ENCODE measurements around the gene TBC1D22A. TPM values are rescaled to one million over a fixed set of nuclear protein-coding genes. Genes with fewer than 3 reads are reported as not detected.

Gene TBC1D22A
- total and polyA plus RNA-seq, 2 donors (not counting 3 experiments of a cell fraction or from before 2014, with no cell fraction given), result 26.1 to 32.4 TPM

GRCh38 chr22:47105085-47105484 lies 342.6 kb downstream of the TBC1D22A start:
- no peaks in the 10 kb centered on the region for H4K20me1 ChIP-seq (replicated peaks; ENCODE audit: control insufficient read depth, extremely low read depth, insufficient read depth, low read length)
- ChIA-PET POLR2A (no interaction called here), CTCF (no interaction called here)
- dilution Hi-C loops (cut with MboI; ENCODE audit: extremely low pct_ligation_motif_present, low sequenced_read_pairs) (no loop called here), intact Hi-C loops (cut with micrococcal nuclease) (no loop called here)
- BruUV-seq (replicated peaks), result no TSS peak
- H3K9me3 ChIP-seq (replicated peaks; ENCODE audit: control insufficient read depth, insufficient read depth, low read length), result no peaks in the 10 kb centered on the region
- TF ChIP-seq POLR2A (IDR thresholded peaks at IDR 0.05; ENCODE audit: low read depth, low read length), result no peak
- no peak for TF ChIP-seq EZH2 (IDR thresholded peaks at IDR 0.05; ENCODE audit: borderline replicate concordance, low read depth, low read length, severe bottlenecking)
- no peak for TF ChIP-seq CTCF (IDR thresholded peaks at IDR 0.05; ENCODE audit: extremely low read depth in 1 of 2, insufficient read depth in 1 of 2, low read depth in 1 of 2, low read length in 2 of 2)
- no peak for TF ChIP-seq JUN (IDR thresholded peaks at IDR 0.05; ENCODE audit: borderline replicate concordance, insufficient read depth, insufficient read length, low read depth)
- no peak for TF ChIP-seq POLR2AphosphoS5 (IDR thresholded peaks at IDR 0.05; ENCODE audit: insufficient read depth, low read depth, low read length)
- no peak for FAIRE-seq
- no peaks in the 10 kb centered on the region for H3K9me1 ChIP-seq (replicated peaks; ENCODE audit: control insufficient read depth, extremely low read depth, insufficient read depth, low read length)
- H3K27ac ChIP-seq (ENCODE audit: insufficient read depth, low read depth, low read length), result no peak overlapping the region
- peaks cover 8% of the 10 kb centered on the region for H3K4me1 ChIP-seq (ENCODE audit: control insufficient read depth, extremely low read depth, insufficient read depth, low read length)
- H3K79me2 ChIP-seq (ENCODE audit: control insufficient read depth, insufficient read depth, low read length), result no peaks in the 10 kb centered on the region
- no peaks in the 10 kb centered on the region for H3K36me3 ChIP-seq (ENCODE audit: control insufficient read depth in 2 of 2, extremely low read depth in 1 of 2, insufficient read depth in 2 of 2, low read length in 2 of 2)
- no peaks in the 10 kb centered on the region for H3K27me3 ChIP-seq (ENCODE audit: control insufficient read depth in 2 of 2, insufficient read depth in 2 of 2, low read length in 2 of 2)
- no peak overlapping the region for H3K9ac ChIP-seq (replicated peaks; ENCODE audit: extremely low read depth, insufficient read depth, low read length)
- H2AFZ ChIP-seq (ENCODE audit: low read depth, low read length), result no peak overlapping the region
- H3K4me2 ChIP-seq (ENCODE audit: insufficient read depth, low read length), result no peak overlapping the region
- DNase-seq (ENCODE audit: low read depth, low spot score), result no peak
- H3K4me3 ChIP-seq (replicated peaks in 1 of 3; ENCODE audit: insufficient read depth in 1 of 3, low read depth in 1 of 3, low read length in 3 of 3), result no peak overlapping the region

GRCh38 chr22:47106806-47107205 lies 344.4 kb downstream of the TBC1D22A start:
- H2AFZ ChIP-seq (ENCODE audit: low read depth, low read length), result no peak overlapping the region
- CTCF ChIA-PET, result interaction anchor here (0.9 to 1.5 kb wide), 6 partner anchors 9 to 261 kb away, joined by 3 to 5 read pairs (median 4); no protein-coding TSS in a partner anchor
- BruUV-seq (replicated peaks), result no TSS peak
- peaks cover 0 to 3% of the 10 kb centered on the region in 2 experiments for H3K36me3 ChIP-seq (ENCODE audit: control insufficient read depth in 2 of 2, extremely low read depth in 1 of 2, insufficient read depth in 2 of 2, low read length in 2 of 2)
- no peaks in the 10 kb centered on the region for H3K27me3 ChIP-seq (ENCODE audit: control insufficient read depth in 2 of 2, insufficient read depth in 2 of 2, low read length in 2 of 2)
- no peak overlapping the region for H3K4me3 ChIP-seq (replicated peaks in 1 of 3; ENCODE audit: insufficient read depth in 1 of 3, low read depth in 1 of 3, low read length in 3 of 3)
- dilution Hi-C loops (cut with MboI; ENCODE audit: extremely low pct_ligation_motif_present, low sequenced_read_pairs) (no loop called here), intact Hi-C loops (cut with micrococcal nuclease) (no loop called here)
- no peaks in the 10 kb centered on the region for H3K9me3 ChIP-seq (replicated peaks; ENCODE audit: control insufficient read depth, insufficient read depth, low read length)
- H3K4me1 ChIP-seq (ENCODE audit: control insufficient read depth, extremely low read depth, insufficient read depth, low read length), result peaks cover 8% of the 10 kb centered on the region
- H3K9ac ChIP-seq (replicated peaks; ENCODE audit: extremely low read depth, insufficient read depth, low read length), result no peak overlapping the region
- TF ChIP-seq MYC (IDR thresholded peaks at IDR 0.05; ENCODE audit: low read depth, low read length) (no peak), JUN (IDR thresholded peaks at IDR 0.05; ENCODE audit: borderline replicate concordance, insufficient read depth, insufficient read length, low read depth) (no peak), POLR2A (IDR thresholded peaks at IDR 0.05; ENCODE audit: low read depth, low read length) (no peak), GATA2 (IDR thresholded peaks at IDR 0.05; ENCODE audit: insufficient read depth, insufficient read length, low read depth, low read length) (no peak), MAX (IDR thresholded peaks at IDR 0.05; ENCODE audit: insufficient read depth, insufficient read length) (no peak), FOS (IDR thresholded peaks at IDR 0.05; ENCODE audit: borderline replicate concordance, insufficient read depth, low read length) (no peak), EZH2 (IDR thresholded peaks at IDR 0.05; ENCODE audit: borderline replicate concordance, low read depth, low read length, severe bottlenecking) (no peak), CTCF (IDR thresholded peaks at IDR 0.05; ENCODE audit: extremely low read depth in 1 of 2, insufficient read depth in 1 of 2, low read depth in 1 of 2, low read length in 2 of 2) (no peak), POLR2AphosphoS5 (IDR thresholded peaks at IDR 0.05; ENCODE audit: insufficient read depth, low read depth, low read length) (no peak)
- no peak overlapping the region for H3K27ac ChIP-seq (ENCODE audit: insufficient read depth, low read depth, low read length)
- H3K4me2 ChIP-seq (ENCODE audit: insufficient read depth, low read length), result no peak overlapping the region
- POLR2A ChIA-PET, result no interaction called here
- FAIRE-seq (no peak), DNase-seq (ENCODE audit: low read depth, low spot score) (no peak)
- no peaks in the 10 kb centered on the region for H3K79me2 ChIP-seq (ENCODE audit: control insufficient read depth, insufficient read depth, low read length)
- H4K20me1 ChIP-seq (replicated peaks; ENCODE audit: control insufficient read depth, extremely low read depth, insufficient read depth, low read length), result no peaks in the 10 kb centered on the region
- no peaks in the 10 kb centered on the region for H3K9me1 ChIP-seq (replicated peaks; ENCODE audit: control insufficient read depth, extremely low read depth, insufficient read depth, low read length)
